Globus pallidus (tissue), 1 donor: ENCODE data around the gene FMNL2.

Experiments
- DNase-seq: peaks from one replicate; pipeline ENCODE4 v3.0.0-alpha.2; 2015; ENCODE audit warnings: low spot score

Gene FMNL2

DNA sequence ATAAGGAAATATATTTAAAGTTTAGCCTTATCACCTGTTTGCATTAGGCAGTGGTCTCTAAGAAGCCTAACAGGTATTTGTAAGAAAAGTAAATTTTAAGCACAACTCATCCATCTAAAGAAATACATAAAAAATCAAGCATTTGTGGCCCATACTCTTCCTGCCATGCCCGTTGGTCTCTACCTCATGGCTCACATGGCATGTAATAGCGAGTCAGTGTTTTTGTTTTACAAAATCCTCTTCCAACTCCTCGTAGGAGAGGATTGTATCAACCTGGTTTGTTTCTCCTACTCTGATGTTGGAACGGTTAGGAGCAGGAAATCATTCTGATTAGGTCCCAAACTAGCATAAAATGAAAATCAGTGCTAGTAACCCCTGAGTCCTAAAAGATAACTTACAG, 91.8 kb downstream of the FMNL2 start:
- no peak for DNase-seq

DNA sequence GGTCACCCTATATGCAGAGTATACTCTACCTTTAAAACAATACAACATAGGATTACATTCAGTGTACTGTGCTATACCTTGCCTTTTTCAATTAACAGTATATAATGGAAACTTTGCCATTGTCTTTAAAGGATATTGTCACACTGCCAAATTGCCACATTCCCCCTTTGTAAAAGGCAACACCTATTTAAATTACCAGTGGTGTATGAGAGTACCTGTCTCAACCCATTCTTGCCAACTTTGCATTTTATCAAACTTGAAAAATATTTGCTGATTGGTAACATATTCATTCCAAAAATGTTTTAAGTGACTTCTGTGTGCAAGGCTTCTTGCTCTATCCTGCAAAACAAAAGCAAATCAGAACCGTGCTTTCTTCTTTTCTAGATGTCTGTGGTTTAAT, 92.9 kb downstream of the FMNL2 start:
- DNase-seq: no peak

DNA sequence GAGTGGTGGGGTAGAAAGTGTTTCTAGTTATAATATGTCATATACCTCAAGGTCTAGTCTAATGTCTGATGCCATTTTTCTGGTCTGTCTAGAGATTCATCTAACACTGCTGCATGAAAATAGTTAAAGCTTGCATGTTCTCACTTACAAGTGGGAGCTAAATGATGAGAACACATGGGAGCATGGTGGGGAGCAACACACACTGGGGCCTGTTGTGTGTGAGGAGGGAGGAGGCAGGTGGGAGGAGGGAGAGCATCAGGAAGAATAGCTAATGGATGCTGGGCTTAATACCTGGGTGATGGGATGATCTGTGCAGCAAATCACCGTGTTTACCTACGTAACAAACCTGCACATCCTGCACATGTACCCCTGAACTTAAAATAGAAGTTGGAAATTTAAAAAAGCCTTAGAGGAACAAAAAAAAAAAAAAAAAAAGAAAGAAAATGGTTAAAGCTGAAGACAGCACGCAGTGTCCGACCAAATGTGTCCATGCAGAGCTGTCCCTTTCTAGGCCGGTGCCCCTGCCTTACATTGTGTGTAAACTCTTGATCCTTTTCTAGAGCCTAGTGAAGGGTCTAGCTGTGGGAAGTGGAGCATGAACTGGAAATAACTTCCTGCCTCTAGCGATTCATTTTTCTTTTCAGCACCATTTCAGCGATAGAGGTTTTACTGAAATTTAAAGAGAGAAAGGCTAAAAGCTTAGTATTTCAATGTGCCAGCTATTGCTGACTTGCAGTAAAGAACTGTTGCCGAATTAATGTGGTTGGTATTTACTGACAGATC, 94.0 kb downstream of the FMNL2 start:
- no peak for DNase-seq

DNA sequence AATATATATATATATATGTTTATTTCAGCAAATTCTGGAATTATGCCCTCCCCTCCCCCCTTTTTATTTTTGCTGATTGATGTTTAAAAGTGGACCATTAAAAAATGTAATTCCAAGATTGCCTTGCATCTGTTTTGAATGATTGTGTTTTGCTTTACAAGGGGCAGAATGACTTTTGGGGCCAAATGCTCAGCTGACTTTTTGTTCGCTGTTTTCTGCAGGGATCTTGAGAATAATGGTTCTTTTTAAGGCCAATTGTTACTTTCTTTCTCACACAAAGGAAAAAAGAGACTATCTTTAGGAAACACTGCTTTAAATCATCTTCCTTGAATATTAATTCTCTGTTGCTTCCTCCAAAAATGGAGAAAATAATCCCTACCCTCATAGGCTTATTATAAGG, 95.9 kb downstream of the FMNL2 start:
- DNase-seq: no peak

- DNase-seq: no peak
Observed at GRCh38 chr2:152431370-152432098, 96.6 kb downstream of the FMNL2 start.

DNA sequence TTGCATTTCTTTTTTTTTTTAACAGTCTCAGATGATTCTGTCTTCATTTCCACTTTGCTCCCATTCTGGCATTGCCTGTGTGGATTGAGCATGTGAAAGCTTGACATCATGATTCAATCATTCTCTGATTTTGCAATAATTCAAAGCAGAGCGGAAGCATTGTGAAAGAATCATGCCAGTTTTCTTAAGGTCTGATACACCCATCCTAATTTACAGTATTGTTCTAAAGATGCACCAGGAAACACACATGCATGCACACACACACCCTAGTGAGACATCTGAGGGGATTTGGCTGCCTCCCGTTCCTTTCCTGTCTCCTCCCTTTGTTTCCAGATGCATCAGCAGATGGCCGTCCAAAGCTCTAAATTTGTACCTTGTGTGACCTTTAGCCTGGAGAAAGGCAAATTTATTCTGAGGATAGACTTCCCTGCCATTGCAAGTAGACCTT, 97.3 kb downstream of the FMNL2 start:
- DNase-seq: no peak

GRCh38 chr2:152432765-152433164, 97.8 kb downstream of the FMNL2 start:
- no peak for DNase-seq

GRCh38 chr2:152433289-152433688, 98.3 kb downstream of the FMNL2 start:
- DNase-seq: no peak

- no peak for DNase-seq
Observed at GRCh38 chr2:152433791-152434190, 98.8 kb downstream of the FMNL2 start.

- no peak for DNase-seq
Observed at GRCh38 chr2:152434395-152435182, 99.6 kb downstream of the FMNL2 start.

DNA sequence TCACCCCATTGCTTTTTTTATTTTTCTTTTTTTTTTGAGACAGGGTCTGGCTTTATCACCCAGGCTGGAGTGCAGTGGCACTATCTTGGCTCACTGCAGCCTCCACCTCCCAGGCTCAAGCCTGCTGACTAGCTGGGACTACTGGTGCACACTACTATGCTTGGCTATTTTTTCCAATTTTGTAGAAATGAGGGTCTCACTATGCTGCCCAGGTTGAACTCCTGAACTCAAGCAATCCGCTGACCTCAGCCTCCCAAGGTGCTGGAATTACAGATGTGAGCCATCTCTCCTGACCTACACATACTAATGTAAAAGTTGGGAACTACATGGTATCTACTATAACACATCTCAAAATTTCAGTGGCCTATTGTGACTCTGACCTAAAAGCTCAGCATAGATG, 101.2 kb downstream of the FMNL2 start:
- no peak for DNase-seq

- no peak for DNase-seq
Observed at GRCh38 chr2:152437276-152438108, 102.5 kb downstream of the FMNL2 start.

DNA sequence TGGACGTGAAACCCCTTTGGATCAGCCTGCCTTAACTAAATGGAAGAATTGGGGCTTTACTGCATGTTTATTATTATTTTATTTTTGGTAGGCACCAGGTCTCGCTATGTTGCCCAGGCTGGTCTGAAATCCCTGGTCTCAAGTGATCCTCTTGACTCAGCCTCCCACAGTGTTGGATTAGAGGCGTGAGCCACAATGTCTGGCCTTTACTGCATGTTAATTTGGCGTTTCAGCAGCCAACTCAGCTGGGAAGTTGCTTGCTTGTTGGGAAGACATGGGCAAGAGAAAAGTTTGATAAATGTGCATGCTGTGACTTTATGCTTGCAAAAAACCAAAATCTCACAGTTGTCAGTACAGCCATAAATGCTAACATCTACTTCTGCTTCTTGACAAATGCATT, 105.1 kb downstream of the FMNL2 start:
- DNase-seq: no peak

GRCh38 chr2:152440460-152440859, 105.5 kb downstream of the FMNL2 start:
- DNase-seq: no peak

DNA sequence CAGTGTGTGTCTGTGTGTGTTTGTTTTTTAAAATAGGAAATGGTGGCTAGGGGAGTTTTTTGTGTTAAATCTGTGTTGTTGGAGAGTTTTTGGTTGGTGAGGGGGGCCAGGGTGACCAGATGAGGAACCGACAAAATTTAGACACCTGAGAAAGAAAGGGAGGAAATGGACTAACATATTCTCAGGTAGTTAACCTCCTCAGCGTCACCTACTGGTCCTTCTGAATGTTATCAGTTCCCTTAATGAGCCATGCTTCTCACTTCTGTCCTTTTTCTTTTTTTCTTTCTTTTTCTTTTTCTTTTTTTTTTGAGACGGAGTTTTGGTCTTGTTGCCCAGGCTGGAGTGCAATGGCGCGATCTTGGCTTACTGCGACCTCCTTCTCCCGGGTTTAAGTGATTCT, 107.0 kb downstream of the FMNL2 start:
- no peak for DNase-seq

DNA sequence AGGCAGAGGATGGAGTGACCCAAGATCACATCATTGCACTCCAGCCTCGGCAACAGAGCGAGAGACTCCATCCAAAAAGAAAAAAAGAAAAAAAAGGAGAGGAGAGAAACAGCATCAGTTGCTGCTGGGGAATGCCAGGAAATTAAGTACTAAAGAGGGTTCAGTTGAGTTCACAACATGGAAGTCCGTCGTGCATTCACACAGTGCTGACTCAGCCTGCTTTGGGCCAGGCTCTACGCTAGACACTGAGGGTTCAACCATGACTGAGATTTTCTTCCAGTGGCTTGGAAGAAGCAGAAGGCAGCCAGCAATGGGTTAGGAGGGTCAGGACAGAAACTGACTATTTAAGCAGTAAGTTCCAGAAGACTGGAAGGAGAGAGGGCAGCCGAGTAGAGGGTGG, 108.8 kb downstream of the FMNL2 start:
- DNase-seq: no peak

- DNase-seq: no peak
Observed at GRCh38 chr2:152444448-152444847, 109.5 kb downstream of the FMNL2 start.

DNA sequence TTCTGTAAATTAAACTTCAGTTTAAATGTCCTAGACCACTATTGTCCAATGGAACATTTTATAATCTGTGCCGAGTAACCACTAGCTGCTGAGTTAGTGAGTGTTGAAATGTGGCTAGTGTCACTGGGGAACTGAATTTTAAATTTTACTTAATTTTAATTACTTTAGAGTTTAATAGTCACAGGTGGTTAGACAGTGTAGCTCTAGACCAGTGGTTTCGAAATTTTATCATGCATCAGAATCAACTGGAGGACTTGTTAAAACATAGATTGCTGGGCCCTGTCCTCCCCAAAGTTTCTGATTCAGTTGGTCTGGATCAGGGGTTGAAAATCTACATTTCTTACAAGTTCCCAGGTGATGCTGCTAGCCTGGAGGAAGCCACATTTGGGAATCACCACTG, 110.4 kb downstream of the FMNL2 start:
- DNase-seq: no peak

- no peak for DNase-seq
Observed at GRCh38 chr2:152445791-152446201, 110.8 kb downstream of the FMNL2 start.

DNA sequence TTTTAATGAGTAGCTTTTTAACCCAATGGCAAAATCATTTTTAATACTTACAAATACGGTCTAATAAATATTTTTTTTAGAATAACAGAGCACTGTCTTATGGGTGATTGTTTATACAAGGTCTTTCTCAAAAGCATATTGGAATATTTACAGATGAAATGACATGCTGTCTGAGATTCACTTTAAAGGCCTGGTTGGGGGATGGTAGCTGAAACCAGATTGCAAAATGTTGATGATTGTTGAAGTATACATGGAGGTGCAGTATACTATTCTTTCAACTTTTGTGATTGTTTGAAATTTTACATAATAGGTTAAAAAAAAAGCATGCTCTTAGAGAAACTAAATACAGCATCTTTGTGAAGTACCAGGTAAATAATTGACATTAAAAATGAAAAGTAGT, 111.2 kb downstream of the FMNL2 start:
- no peak for DNase-seq

- DNase-seq: no peak
Observed at GRCh38 chr2:152447897-152448296, 112.9 kb downstream of the FMNL2 start.

- no peak for DNase-seq
Observed at GRCh38 chr2:152448606-152449005, 113.6 kb downstream of the FMNL2 start.
